DMS 273 treated with DMSO at 0.1 percent for 48 hours (cell line): ENCODE results near the gene CYGB.
"Not testable (repeated sequence)": the region's sequence is repeated elsewhere in the genome, so short reads cannot be mapped to it uniquely, and the experiment has no call there.

ENCODE experiments used
- DNase-seq: peaks from one replicate; lab custom pipeline; 2025; lab: John Stamatoyannopoulos, UW

CYGB gene

DNA sequence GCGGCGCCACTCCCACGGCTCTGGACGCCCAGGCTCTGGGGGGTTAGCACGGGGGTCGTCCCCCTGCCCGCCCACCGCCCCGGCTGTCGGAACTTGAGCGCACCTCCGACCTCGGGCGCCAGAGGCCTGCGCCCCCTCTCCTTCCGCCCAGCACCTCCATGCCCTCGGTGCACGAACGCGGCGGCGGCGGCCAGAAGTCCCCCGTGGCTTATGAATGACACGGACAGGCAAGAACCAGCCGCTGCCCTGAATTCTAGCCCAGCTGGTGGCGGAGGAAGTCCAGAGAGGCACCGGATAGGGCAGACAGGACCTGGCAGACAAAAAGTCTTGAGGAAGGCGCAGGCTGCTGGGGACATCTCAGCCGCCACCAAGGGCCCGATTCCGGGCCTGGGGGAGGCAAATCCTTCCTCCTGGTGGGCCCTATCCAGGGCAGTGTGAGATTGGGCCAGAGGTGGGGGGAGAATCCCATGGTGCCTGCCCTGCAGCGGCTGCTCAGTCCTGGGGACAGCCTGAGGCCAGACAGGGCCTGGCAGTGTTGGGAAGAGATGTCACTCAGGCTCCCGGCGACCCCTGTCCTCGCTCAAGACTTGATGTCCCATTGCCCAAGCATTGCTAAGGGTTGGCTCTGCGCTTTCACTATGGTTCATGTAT, 897 bp upstream of the CYGB start:
- no peak for DNase-seq

- DNase-seq: no peak
Observed at GRCh38 chr17:76537288-76537577, 276 bp downstream of the CYGB start.

GRCh38 chr17:76536511-76537287, 810 bp downstream of the CYGB start:
- DNase-seq: no peak

DNA sequence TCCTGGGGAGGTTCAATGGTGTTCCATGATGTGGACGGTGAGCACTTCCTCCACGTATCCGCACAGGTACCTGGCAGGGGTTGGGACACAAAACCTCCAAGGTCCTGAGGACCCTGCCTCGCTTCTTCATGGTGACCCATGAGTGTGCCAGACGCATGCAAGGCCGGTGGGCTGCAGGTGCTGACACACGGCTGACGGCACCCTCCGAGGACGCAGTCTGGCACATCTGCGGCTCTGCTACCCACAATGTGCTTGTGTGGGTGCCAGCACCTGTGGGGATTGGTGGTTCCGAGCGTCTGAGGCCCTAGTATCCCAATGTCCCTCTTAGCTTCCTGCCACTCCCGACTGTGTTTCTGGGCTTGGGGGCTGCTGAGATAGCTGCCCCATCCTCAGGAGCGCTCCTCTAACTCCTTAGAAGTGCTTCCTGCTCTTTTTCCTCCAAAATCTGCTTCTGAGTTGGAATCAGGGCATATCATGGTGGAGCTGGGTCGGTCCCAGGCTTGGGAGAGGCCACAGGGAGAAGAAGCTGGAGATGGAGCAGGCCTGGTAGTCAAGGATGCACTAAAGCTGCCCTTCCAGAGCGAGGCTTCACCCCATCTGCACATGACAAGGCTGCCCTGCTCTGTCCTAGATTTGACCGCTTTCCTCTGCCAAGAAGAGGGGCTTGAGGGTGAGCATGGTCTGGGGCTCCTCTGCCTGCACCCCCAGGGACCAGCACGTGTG, 1.6 kb downstream of the CYGB start:
- no peak for DNase-seq

DNA sequence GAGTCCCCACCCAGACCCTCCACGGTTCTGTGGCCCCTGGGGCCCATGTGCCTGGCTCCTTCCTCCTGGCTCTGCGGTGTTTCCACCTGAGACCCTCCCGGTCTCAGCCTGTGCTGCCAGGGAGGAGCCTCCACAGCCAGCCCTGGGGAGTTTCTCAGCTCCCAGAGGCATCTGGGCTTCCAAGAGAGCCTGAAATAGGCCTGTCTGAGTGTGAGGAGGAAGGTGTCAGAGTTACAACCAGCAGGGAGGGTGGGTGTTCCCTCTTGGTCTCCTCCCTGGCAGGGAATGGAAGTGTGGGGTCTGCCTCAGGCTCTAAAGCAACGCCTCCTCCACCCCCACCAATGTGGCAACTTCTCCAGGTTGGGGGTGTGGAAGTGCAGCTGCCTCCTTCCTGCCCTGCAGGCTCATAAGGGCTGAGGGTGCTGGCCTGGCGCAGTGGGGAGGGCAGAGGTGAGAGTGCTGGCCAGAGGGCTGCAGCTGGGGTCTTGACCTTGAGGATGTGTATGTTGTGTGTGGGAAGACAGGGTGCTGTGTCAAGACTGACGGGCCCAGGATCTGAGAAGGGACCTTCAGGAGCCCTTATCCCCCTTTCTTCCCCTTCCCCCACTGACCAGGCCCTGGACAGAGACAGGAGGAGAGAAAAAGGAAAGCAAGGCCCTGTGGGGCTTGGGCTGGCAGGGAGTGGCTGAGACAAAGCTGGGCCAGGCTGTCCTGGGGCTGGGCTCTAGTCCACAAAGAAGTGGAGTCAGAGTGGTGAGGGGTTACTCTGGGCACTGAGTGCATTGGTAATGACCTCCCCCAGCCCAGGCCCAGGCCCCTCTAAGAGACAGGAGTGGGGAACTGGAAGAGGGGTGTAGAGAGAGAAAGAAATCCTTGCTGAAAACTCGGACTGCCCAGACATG, 2.4 kb downstream of the CYGB start:
- no peak for DNase-seq

DNA sequence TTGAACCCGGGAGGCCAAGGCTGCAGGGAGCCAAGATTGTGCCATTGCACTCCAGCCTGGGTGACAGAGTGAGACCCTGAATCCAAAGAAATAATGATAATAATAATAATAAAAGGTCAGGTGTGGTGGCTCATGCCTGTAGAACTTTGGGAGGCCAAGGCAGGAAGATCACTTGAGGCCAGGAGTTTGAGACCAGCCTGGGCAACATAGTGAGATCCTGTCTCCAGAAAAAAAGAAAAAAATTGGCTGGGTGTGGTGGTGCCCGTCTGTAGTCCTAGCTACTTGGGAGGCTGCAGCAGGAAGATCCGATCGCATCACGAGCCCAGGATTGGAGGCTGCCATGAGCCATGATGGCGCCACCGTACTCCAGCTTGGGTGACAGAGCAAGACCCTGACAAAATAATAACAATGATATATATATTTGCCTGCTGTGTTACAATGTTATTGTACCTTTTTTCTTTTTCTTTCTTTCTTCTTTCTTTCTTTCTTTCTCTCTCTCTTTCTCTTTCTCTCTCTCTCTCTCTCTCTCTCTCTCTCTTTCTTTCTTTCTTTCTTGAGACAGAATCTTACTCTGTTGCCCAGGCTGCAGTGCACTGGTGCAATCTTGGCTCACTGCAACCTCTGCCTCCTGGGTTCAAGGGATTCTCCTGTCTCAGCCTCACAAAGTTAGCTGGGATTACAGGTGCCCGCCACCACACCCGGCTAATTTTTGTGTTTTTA, 3.7 kb downstream of the CYGB start:
- DNase-seq: not testable (repeated sequence)

DNA sequence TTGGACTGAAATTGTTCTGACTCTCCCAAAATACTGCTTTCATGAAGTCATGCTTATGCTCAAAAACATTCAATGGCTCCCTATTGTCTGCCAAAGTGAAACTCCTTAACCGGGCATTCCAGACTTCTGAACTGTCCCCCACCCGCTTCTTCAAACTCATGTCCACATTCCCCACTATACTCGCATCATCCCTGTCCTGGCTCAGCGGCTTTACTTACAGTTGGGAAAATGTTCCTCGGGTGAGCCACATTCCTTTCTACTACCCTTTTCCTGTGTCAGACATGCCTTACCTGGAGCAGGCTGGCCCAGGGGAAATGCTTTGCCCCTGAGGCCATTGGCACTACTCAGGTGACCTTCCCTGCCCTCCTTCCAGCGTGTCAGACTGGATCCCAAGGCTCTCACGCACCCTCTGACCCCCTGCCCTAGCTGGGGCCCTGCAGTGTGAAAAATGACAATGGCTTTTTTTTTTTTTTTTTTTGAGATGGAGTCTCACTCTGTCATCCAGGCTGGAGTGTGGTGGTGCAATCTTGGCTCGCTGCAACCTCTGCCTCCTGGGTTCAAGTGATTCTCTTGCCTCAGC, 5.3 kb downstream of the CYGB start:
- no peak for DNase-seq

DNA sequence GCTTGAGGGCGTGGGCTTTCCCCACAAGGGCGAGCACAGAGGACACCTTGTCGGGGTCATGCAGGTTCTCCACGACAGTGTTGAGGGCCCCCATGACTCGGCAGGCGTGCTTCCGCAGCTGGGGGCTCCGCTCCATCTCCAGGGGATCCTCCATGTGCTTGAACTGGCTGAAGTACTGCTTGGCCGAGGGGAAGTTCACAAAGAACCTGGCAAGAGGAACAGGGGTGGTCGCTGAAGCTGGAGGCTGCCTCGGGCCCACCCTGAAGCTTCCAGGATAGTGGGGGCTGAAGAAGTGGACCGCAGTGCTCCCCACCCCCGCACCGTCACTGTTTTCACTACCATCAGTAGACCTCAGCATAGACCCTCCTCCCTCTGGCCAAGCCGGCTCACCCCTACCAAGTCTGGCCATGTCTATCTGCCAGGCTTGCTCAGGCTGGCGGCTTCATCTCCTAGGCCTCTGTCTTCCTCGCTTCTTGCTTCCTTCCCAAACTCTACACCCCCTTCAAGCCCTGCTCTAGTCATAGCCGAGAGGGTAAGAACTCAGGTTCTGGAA, 5.9 kb downstream of the CYGB start:
- no peak for DNase-seq

DNA sequence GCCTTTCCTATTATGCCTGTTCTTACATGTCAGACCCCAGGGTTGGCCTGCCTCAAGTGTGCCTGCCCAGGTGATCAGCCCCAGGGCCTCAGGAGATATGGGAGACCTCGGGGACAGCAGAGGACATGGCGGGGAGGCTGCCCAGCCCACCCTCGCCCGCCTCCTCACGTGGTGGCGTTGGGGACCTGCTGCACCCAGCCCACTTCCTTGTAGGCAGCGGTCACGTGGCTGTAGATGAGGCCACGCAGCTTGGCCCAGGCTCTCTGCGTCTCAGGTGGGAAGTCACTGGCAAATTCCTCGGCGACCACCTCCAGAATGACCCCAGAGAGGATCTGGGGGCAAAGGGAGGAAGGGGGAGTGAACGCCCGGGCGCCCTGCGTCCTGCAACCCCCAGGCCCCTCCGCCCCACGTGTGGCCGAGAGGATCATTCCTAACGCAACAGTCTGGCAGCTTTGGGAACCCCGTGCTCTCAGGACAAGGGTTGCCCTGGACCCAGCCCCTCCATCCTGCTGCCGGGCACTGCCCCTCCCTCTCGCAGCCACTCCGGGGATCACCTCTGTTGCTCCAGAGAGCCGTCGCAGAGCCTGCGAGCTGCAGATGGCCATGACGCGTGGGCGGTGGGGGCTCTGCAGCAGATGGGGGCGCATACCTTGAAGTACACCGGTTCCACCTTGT, 6.6 kb downstream of the CYGB start:
- DNase-seq: no peak

DNA sequence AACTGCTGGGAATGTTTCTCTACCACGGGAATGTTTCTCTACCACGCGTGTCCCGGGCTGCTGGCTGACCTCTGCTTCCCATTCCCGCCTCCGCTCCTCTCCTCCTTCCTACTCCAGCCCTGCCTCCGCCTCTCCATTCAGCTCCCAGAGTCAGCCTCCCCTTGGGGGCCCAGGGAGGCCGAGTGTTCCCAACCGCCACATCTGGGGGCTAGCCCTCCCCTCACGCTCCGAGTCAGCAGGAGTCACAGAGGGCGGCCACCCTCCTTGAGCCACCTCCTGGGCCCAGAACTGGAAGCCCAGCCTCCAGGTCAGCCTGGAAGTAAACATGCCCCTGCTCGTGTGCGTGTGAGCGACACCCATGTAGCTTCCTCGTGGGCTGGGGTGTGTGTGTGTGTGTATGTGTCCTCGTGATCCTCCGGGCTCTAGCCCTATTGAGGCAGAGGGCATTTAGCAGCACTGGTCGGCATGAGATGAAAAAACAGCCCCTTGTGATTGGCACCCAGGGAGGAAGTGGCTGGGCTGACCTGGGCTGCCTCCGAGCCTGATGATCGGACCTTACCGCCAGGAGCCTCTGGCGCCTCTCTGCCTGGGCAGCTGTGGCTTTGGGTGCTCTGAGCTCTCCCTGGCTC, 7.3 kb downstream of the CYGB start:
- DNase-seq: no peak

DNA sequence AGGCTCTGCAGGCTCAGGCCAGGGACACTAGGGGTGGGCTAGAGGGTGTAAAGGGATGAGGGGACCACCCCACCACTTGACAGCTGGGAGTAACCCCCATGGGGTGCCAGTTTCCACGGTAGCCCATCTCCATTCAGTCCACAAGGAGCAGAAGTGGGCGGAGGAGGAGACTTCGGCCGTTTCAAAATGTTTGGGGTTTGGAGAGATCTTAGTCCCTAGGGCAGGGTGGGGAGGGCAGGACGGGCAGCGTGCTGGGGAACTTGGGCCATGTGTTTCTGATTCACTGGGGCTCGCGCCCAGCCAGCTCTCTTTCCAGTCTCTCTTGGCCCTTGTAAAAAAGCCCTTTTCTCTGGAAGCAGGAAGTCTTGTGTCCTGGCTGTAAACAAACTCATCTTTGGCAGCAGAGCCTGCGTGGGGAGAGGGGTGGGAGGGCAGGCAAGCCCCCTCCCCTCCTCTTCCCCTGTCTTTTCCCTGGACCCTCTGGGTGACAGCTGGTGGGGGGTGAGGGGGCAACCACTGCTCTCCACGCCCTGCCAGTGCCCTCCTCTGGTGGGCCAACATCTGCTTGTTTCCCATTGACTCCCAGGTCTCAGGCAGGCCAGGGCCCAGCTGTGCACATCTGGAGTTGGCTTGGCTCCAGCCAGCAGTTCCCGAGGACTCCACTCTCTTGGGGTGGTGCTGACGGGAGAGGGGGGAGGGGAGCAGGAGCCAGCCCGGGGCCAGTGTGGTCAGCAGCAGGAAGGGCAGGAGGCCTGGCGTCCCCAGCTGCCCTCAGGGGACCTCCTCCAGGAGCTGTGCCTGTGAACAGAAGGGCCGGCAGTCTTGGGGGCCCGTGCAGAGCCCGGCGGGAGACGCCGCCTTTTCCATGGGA, 8.1 kb downstream of the CYGB start:
- peak; percentile 31 for DNase-seq

GRCh38 chr17:76528528-76529223, 8.8 kb downstream of the CYGB start:
- no peak for DNase-seq

DNA sequence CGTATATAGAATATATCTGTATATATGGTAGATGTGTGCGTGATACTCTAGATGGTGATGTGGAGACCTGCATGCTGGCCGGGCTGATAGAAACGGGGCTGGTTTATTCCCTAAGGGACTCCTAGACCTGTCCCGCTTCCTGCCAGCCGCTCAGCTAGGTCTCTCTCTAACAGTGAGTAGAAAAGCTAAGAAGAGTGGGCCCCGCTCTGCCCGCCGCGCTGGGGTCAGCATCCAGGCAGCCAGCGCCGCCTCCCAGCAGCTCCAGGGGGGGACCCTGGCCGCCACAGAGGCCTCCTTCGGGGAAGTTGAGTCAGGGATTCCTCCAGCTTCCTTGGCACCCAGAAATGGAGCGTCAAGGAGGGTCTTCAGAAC, 9.4 kb downstream of the CYGB start:
- DNase-seq: no peak

DNA sequence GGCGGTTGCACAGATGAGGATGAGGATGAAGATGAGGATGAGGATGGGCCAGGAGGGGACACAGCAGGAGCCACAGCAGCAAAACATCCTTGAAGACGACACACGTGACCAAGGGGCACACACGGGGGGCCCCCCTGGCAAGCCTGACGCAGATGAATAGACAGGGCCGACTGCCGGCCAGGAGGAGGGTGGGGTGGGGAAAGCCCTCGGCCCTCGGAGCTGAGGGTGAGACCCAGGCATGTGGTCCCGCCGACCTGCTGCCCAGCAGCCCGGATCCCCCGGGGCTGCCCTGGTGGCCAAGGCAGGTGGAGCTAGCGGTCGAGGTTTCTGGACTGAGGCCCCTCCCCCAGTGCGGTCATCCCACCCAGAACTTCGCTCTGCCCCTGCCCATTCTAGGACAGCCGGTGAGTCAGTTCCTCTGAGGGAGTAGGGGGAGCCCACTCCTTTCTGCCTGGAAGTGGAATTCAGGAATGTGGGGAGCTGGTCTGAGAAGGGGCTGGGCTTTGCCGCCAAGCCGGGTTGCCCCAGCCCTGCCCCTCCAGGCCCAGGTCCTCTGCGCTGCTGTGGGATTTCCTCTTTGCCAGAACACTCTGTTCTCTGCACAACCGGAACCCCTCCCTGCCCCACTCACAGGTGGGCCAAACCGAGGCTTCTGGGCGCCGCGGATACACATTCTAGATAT, 9.9 kb downstream of the CYGB start:
- no peak for DNase-seq

DNA sequence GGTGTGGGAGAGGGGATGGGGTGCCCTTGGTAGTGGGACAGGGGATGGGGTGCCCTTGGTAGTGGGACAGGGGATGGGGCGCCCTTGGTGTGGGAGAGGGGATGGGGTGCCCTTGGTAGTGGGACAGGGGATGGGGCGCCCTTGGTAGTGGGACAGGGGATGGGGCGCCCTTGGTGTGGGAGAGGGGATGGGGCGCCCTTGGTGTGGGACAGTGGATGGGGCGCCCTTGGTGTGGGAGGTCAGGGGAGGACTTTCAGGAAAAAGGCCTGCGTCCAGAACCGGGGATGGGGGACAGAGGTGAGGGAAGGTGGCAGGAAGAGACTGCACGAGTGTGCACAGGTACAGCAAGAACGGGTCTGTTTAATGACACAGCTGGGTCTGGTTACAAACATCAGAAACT, 10.5 kb downstream of the CYGB start:
- not testable (repeated sequence) for DNase-seq

DNA sequence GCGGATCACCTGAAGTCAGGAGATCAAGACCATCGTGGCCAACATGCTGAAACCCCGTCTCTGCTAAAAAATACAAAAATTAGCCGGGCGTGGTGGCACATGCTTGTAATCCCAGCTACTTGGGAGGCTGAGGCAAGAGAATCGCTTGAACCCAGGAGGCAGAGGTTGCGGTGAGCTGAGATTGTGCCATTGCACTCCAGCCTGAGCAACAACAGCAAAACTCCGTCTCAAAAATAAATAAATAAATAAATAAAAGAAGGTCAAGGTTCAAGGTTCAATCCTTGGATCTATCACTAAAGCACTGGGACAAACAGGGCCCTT, 12.0 kb downstream of the CYGB start:
- not testable (repeated sequence) for DNase-seq

- DNase-seq: no peak
Observed at GRCh38 chr17:76524598-76525512, 12.7 kb downstream of the CYGB start.
